GM23338 (cell line): ENCODE measurements around the gene AGTR1. TPM values are rescaled to one million over a fixed set of nuclear protein-coding genes. Genes with fewer than 3 reads are reported as not detected.

ENCODE experiments used
- ATAC-seq: fragments of 200-7000 bp; cut with Tn5 transposase; 3 replicates; pipeline ENCODE4 v1.9.1; 2020
- DNase-seq: peaks from one replicate; pipeline ENCODE4 v3.0.0-alpha.2; 2015; ENCODE audit warnings: low spot score
- H2AFZ ChIP-seq: fragments of 200-600 bp; sonication (generic); 2 replicates; pipeline ENCODE4 v1.8.0; 2016; ENCODE audit warnings: antibody characterized with exemption, mild to moderate bottlenecking, moderate library complexity
- H3F3A ChIP-seq: fragments of 200-600 bp; sonication (generic); replicated peaks from 2 replicates; pipeline ENCODE4 v1.8.0; 2017; ENCODE audit warnings: antibody characterized with exemption, mixed run types, low read depth
- H3K27ac ChIP-seq: fragments of 200-600 bp; sonication (generic); 2 replicates; pipeline ENCODE4 v1.6.1; 2016; ENCODE audit warnings: low read depth
- H3K27me3 ChIP-seq: fragments of 200-600 bp; sonication (generic); 2 replicates; pipeline ENCODE4 v1.8.0; 2016; ENCODE audit warnings: mild to moderate bottlenecking, mixed run types, moderate library complexity; ENCODE audit not compliant: insufficient read depth
- H3K36me3 ChIP-seq: fragments of 200-600 bp; sonication (generic); 2 replicates; pipeline ENCODE4 v1.8.0; 2016; ENCODE audit warnings: mild to moderate bottlenecking; ENCODE audit not compliant: insufficient read depth
- H3K4me1 ChIP-seq: fragments of 200-600 bp; sonication (generic); 2 replicates; pipeline ENCODE4 v1.8.0; 2016; ENCODE audit warnings: mild to moderate bottlenecking, moderate library complexity; ENCODE audit not compliant: insufficient read depth
- H3K4me2 ChIP-seq: fragments of 200-600 bp; sonication (generic); 2 replicates; pipeline ENCODE4 v1.7.1; 2017; ENCODE audit warnings: mixed run types
- H3K4me3 ChIP-seq: fragments of 200-600 bp; sonication (generic); 2 replicates; pipeline ENCODE4 v1.6.1; 2016; ENCODE audit warnings: mixed run types
- H3K79me2 ChIP-seq: fragments of 200-600 bp; sonication (generic); replicated peaks from 2 replicates; pipeline ENCODE4 v1.8.0; 2017; ENCODE audit warnings: mild to moderate bottlenecking; ENCODE audit not compliant: insufficient read depth
- H3K9me2 ChIP-seq: fragments of 200-600 bp; sonication (generic); 2 replicates; pipeline ENCODE4 v1.8.0; 2017; ENCODE audit not compliant: insufficient read depth
- H4K20me1 ChIP-seq: fragments of 200-600 bp; sonication (generic); replicated peaks from 2 replicates; pipeline ENCODE4 v1.8.0; 2017; ENCODE audit warnings: mild to moderate bottlenecking; ENCODE audit not compliant: insufficient read depth
- H3K27ac Mint-ChIP-seq: 2 replicates; pipeline ENCODE4 v1.8.0; 2020; ENCODE audit warnings: inconsistent platforms, mild to moderate bottlenecking, moderate library complexity, mixed read lengths
- H3K27me3 Mint-ChIP-seq: 3 replicates; pipeline ENCODE4 v1.8.0; 2022; ENCODE audit warnings: low read depth, mild to moderate bottlenecking, moderate library complexity, mixed read lengths, inconsistent platforms; ENCODE audit not compliant: insufficient read depth, poor library complexity
- H3K36me3 Mint-ChIP-seq: 3 replicates; pipeline ENCODE4 v1.8.0; 2021; ENCODE audit warnings: low read depth, mild to moderate bottlenecking, inconsistent platforms, moderate library complexity, mixed read lengths
- H3K4me1 Mint-ChIP-seq: 3 replicates; pipeline ENCODE4 v1.8.0; 2020; ENCODE audit warnings: mild to moderate bottlenecking, inconsistent platforms, mixed read lengths
- H3K4me3 Mint-ChIP-seq: 3 replicates; pipeline ENCODE4 v1.8.0; 2021; ENCODE audit warnings: moderate library complexity, mild to moderate bottlenecking, inconsistent platforms, mixed read lengths
- H3K9me3 Mint-ChIP-seq: 3 replicates; pipeline ENCODE4 v1.8.0; 2020; ENCODE audit warnings: moderate library complexity, mild to moderate bottlenecking, inconsistent platforms, mixed read lengths
- ETS1 ChIP-seq: IDR thresholded peaks from 2 replicates; pipeline ENCODE4 v1.6.1; 2016; ENCODE audit warnings: antibody characterized with exemption
- JUNB ChIP-seq: IDR thresholded peaks from one replicate; pipeline ENCODE4 v1.6.1; 2016; ENCODE audit warnings: antibody characterized with exemption; ENCODE audit not compliant: unreplicated experiment
- NANOG ChIP-seq: IDR thresholded peaks from 2 replicates; pipeline ENCODE4 v1.6.1; 2016; ENCODE audit warnings: antibody characterized with exemption, borderline replicate concordance
- POLR2AphosphoS5 ChIP-seq: IDR thresholded peaks from 2 replicates; pipeline ENCODE4 v1.6.1; 2016; ENCODE audit warnings: antibody characterized with exemption, low read depth
- REST ChIP-seq: IDR thresholded peaks from one replicate; pipeline ENCODE4 v1.6.1; 2018; ENCODE audit warnings: antibody characterized with exemption; ENCODE audit not compliant: unreplicated experiment
- STAT1 ChIP-seq: IDR thresholded peaks from one replicate; pipeline ENCODE4 v1.6.1; 2016; ENCODE audit warnings: antibody characterized with exemption; ENCODE audit not compliant: unreplicated experiment
- ZNF114 ChIP-seq: fragments of 250-450 bp; sonication (Bioruptor Pico); IDR thresholded peaks from 2 replicates; pipeline ENCODE4 v1.5.0; 2020; ENCODE audit warnings: mild to moderate bottlenecking, moderate library complexity
- ZNF331 ChIP-seq: fragments of 250-450 bp; sonication (Bioruptor Pico); IDR thresholded peaks from 2 replicates; pipeline ENCODE4 v1.5.0; 2020; ENCODE audit warnings: low read depth, mild to moderate bottlenecking, moderate library complexity
- polyA plus RNA-seq: library from polyadenylated mRNA; unstranded; fragments of >200 nt; fragmentation: Nextera tagmentation; extraction: Ambion mirVana; gene quantifications from 2 replicates; pipeline ENCODE4 v1.2.1, GENCODE V29; 2016
- total RNA-seq: library from RNA; depleted of rRNA; stranded (reverse); fragments of >200 nt; shearing (Covaris generic); gene quantifications from 2 replicates; pipeline ENCODE4 v1.2.3, GENCODE V29; 2014
- TF ChIP-seq, protein P1 (sequence below), 2 experiments: fragments of 200-600 bp in 1 of 2; sonication (generic) in 1 of 2; conservative IDR thresholded peaks; 2 replicates each; pipeline versions ENCODE4 v1.5.1 to v1.6.1; 2016 to 2017; ENCODE audit warnings: antibody characterized with exemption in 2 of 2, low read depth in 2 of 2, mild to moderate bottlenecking in 2 of 2, moderate library complexity in 1 of 2
- TF ChIP-seq, protein P2 (sequence below): fragments of 250-450 bp; sonication (Bioruptor Pico); IDR thresholded peaks from 2 replicates; pipeline ENCODE4 v1.5.0; 2020; ENCODE audit warnings: mild to moderate bottlenecking, moderate library complexity

Gene AGTR1
- total and polyA plus RNA-seq, 2 experiments from 2014 or later = 0.16 TPM; not detected in 1

DNA sequence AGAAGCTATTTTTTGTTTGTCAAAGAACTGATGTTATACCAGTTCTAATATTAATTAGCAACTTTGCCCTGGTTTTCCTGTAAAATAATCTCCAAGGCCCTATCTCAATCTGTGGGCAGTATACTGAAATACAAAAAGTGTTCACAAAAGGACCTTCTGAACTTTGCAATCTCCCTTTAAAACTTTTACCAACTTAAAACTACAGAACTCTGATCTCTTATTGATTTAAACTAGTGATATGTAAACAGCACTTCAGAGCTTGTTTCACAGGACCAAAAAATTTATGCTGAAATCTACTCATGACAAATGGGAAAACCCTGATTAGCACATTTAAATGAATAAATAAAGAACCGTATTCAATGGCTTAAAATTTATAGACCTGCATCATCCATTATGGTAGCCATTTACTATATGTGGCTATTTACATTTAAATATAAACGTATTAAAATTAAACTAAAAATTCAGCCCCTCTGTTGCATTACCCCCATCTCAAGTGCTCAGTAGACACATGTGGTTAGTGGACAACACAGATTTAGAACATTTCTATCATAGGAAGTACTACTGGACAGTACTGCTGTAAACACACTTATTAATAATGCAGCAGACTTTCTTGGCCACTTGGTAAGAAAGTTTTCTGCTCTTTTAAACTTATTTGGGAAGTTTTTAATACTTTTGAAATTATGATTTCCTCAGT is 12.0 kb downstream of the AGTR1 start:
- no peak overlapping the region for H3K4me3 ChIP-seq
- Mint-ChIP-seq H3K27me3 (no peaks in the 10 kb centered on the region), H3K36me3 (no peaks in the 10 kb centered on the region), H3K4me3 (no peak overlapping the region), H3K27ac (no peak overlapping the region), H3K9me3 (no peaks in the 10 kb centered on the region), H3K4me1 (peaks cover 5% of the 10 kb centered on the region; the same call in 2 of the 3 replicates)
- DNase-seq = no peak
- H3K27me3 ChIP-seq = no peaks in the 10 kb centered on the region
- no peaks in the 10 kb centered on the region for H3K36me3 ChIP-seq
- H3K4me2 ChIP-seq = no peak overlapping the region
- H3K9me2 ChIP-seq = no peaks in the 10 kb centered on the region
- H3K79me2 ChIP-seq = no peaks in the 10 kb centered on the region
- H2AFZ ChIP-seq = no peak overlapping the region
- ATAC-seq = no peak
- H4K20me1 ChIP-seq = no peaks in the 10 kb centered on the region
- H3F3A ChIP-seq = no peaks in the 10 kb centered on the region
- no peaks in the 10 kb centered on the region for H3K4me1 ChIP-seq
- TF ChIP-seq, protein P1, sequence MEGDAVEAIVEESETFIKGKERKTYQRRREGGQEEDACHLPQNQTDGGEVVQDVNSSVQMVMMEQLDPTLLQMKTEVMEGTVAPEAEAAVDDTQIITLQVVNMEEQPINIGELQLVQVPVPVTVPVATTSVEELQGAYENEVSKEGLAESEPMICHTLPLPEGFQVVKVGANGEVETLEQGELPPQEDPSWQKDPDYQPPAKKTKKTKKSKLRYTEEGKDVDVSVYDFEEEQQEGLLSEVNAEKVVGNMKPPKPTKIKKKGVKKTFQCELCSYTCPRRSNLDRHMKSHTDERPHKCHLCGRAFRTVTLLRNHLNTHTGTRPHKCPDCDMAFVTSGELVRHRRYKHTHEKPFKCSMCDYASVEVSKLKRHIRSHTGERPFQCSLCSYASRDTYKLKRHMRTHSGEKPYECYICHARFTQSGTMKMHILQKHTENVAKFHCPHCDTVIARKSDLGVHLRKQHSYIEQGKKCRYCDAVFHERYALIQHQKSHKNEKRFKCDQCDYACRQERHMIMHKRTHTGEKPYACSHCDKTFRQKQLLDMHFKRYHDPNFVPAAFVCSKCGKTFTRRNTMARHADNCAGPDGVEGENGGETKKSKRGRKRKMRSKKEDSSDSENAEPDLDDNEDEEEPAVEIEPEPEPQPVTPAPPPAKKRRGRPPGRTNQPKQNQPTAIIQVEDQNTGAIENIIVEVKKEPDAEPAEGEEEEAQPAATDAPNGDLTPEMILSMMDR (conservative IDR thresholded peaks at IDR 0.05; ENCODE audit: low read depth in 2 of 2) = no peak
- no peak for TF ChIP-seq ETS1
- TF ChIP-seq NANOG = no peak
- TF ChIP-seq, protein P2, sequence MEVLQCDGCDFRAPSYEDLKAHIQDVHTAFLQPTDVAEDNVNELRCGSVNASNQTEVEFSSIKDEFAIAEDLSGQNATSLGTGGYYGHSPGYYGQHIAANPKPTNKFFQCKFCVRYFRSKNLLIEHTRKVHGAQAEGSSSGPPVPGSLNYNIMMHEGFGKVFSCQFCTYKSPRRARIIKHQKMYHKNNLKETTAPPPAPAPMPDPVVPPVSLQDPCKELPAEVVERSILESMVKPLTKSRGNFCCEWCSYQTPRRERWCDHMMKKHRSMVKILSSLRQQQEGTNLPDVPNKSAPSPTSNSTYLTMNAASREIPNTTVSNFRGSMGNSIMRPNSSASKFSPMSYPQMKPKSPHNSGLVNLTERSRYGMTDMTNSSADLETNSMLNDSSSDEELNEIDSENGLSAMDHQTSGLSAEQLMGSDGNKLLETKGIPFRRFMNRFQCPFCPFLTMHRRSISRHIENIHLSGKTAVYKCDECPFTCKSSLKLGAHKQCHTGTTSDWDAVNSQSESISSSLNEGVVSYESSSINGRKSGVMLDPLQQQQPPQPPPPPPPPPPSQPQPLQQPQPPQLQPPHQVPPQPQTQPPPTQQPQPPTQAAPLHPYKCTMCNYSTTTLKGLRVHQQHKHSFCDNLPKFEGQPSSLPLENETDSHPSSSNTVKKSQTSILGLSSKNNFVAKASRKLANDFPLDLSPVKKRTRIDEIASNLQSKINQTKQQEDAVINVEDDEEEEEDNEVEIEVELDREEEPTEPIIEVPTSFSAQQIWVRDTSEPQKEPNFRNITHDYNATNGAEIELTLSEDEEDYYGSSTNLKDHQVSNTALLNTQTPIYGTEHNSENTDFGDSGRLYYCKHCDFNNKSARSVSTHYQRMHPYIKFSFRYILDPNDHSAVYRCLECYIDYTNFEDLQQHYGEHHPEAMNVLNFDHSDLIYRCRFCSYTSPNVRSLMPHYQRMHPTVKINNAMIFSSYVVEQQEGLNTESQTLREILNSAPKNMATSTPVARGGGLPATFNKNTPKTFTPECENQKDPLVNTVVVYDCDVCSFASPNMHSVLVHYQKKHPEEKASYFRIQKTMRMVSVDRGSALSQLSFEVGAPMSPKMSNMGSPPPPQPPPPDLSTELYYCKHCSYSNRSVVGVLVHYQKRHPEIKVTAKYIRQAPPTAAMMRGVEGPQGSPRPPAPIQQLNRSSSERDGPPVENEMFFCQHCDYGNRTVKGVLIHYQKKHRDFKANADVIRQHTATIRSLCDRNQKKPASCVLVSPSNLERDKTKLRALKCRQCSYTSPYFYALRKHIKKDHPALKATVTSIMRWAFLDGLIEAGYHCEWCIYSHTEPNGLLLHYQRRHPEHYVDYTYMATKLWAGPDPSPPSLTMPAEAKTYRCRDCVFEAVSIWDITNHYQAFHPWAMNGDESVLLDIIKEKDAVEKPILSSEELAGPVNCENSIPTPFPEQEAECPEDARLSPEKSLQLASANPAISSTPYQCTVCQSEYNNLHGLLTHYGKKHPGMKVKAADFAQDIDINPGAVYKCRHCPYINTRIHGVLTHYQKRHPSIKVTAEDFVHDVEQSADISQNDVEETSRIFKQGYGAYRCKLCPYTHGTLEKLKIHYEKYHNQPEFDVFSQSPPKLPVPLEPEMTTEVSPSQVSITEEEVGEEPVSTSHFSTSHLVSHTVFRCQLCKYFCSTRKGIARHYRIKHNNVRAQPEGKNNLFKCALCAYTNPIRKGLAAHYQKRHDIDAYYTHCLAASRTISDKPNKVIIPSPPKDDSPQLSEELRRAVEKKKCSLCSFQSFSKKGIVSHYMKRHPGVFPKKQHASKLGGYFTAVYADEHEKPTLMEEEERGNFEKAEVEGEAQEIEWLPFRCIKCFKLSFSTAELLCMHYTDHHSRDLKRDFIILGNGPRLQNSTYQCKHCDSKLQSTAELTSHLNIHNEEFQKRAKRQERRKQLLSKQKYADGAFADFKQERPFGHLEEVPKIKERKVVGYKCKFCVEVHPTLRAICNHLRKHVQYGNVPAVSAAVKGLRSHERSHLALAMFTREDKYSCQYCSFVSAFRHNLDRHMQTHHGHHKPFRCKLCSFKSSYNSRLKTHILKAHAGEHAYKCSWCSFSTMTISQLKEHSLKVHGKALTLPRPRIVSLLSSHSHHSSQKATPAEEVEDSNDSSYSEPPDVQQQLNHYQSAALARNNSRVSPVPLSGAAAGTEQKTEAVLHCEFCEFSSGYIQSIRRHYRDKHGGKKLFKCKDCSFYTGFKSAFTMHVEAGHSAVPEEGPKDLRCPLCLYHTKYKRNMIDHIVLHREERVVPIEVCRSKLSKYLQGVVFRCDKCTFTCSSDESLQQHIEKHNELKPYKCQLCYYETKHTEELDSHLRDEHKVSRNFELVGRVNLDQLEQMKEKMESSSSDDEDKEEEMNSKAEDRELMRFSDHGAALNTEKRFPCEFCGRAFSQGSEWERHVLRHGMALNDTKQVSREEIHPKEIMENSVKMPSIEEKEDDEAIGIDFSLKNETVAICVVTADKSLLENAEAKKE (CRISPR knock-in tag) = no peak
- no peak for TF ChIP-seq ZNF331 (CRISPR knock-in tag)
- no peak for TF ChIP-seq JUNB
- TF ChIP-seq ZNF114 (CRISPR knock-in tag) = no peak
- TF ChIP-seq POLR2AphosphoS5 = no peak
- TF ChIP-seq STAT1 = no peak
- TF ChIP-seq REST = no peak
- H3K27ac ChIP-seq = no peak overlapping the region
